Heart right ventricle (tissue), 16 donors: ENCODE results near the gene FYN. TPM values are rescaled to one million over a fixed set of nuclear protein-coding genes. Genes with fewer than 3 reads are reported as not detected.

Source experiments
- ATAC-seq, 8 donors: fragments of 200-7000 bp; cut with Tn5 transposase; one replicate each; pipeline ENCODE4 v1.9.1; 2020; ENCODE audit warnings: mild to moderate bottlenecking in 8 of 8, moderate library complexity in 8 of 8, moderate number of reproducible peaks in 1 of 8
- DNase-seq, 2 donors: peaks; one replicate each; pipeline ENCODE4 v3.0.0-alpha.2; 2020
- H3K27ac ChIP-seq, 10 donors: fragments of 200-600 bp; sonication (generic) in 2 of 10; one replicate each; pipeline versions ENCODE4 v1.5.0 to v1.8.0; 2020 to 2022; ENCODE audit warnings: mild to moderate bottlenecking in 3 of 10
- H3K27me3 ChIP-seq, 7 donors: fragments of 200-600 bp; one replicate each; pipeline ENCODE4 v1.8.0; 2021 to 2022; ENCODE audit warnings: mild to moderate bottlenecking in 2 of 7
- H3K36me3 ChIP-seq, 9 donors: fragments of 200-600 bp; sonication (generic) in 1 of 9; one replicate each; pipeline versions ENCODE4 v1.5.0 to v1.8.0; 2020 to 2022; ENCODE audit warnings: mild to moderate bottlenecking in 2 of 9
- H3K4me1 ChIP-seq, 9 donors: fragments of 200-600 bp; sonication (generic) in 1 of 9; one replicate each; pipeline versions ENCODE4 v1.5.0 to v1.8.0; 2020 to 2022; ENCODE audit warnings: mild to moderate bottlenecking in 4 of 9
- H3K4me3 ChIP-seq, 10 donors: fragments of 200-600 bp; sonication (generic) in 2 of 10; one replicate each; pipeline versions ENCODE4 v1.5.0 to v1.8.0; 2020 to 2022; ENCODE audit warnings: mild to moderate bottlenecking in 7 of 10, moderate library complexity in 2 of 10
- H3K9me3 ChIP-seq, 11 donors: fragments of 200-600 bp in 10 of 11; sonication (generic) in 2 of 11; one replicate each; pipeline versions ENCODE4 v1.5.0 to v1.8.0; 2013 to 2022; ENCODE audit warnings: mild to moderate bottlenecking in 2 of 11, control low read depth in 1 of 11, moderate library complexity in 1 of 11
- WGBS, 2 donors: extraction: QIAGEN DNeasy Blood & Tissue Kit; methylation state at CpG; one replicate each; pipeline ENCODE4 v1.1.7; 2013; ENCODE audit warnings: inconsistent platforms in 1 of 2; 5-methylcytosine and 5-hydroxymethylcytosine counted together
- intact Hi-C, 10 donors: fragments of 100-400 bp; cut with DNase I; formaldehyde crosslinking; loops; one replicate each; pipeline versions ENCODE4 v1.11.1 to v1.14.2; 2022
- polyA plus RNA-seq, 2 donors: library from polyadenylated mRNA; stranded (reverse); fragments of 200-250 nt; gene quantifications; one replicate each; pipeline ENCODE4 v1.2.3, GENCODE V29; 2013
- total RNA-seq, 10 donors: library from RNA; stranded (reverse); fragmentation: NEBNext Ultra II Directional in 3 of 10; extraction: Animal tissue kit (Norgen Biotek cat#: 25700) in 3 of 10; gene quantifications; one replicate each; pipeline versions ENCODE4 v1.2.1 to v1.2.4, GENCODE V29; 2021 to 2023
- TF ChIP-seq, protein P1 (sequence below), 9 donors: fragments of 200-600 bp; sonication (generic) in 2 of 9; IDR thresholded peaks; one replicate each; pipeline versions ENCODE4 v1.5.0 to v1.8.0; 2021 to 2022; ENCODE audit warnings: antibody characterized with exemption in 9 of 9, mild to moderate bottlenecking in 5 of 9, moderate library complexity in 1 of 9
- donor health status: Arrhythmogenic right ventricular cardiomyopathy.
- donor health status: ischemic (EF 13 %, LVEDD 7.1; RV severe dilation, severe dysfunction).
- donor health status: healthy with polysubstance abuse.
- donor health status: DM: no; HTN: yes; CAD: no.
- donor health status: DM: no; HTN: no; CAD: no.
- donor health status: ischemic (EF 25% LVEDD 6.9; RV normal size, moderate dysfunction).
- donor health status: ischemic (EF 25% LVEDD 5.7; RV mildly dilated, moderate dysfunction).
- donor health status: healthy.
- donor health status: DM: yes; HTN: yes; CAD: no.
- donor health status: Ischemic cardiomyopathy.
- donor health status: ischemic (EF 35%, LVEDD 5.7; RV mildly dilated, moderate dysfunction).
- donor health status: nonischemic (EF 11% LVEDD 7.7; RV severe dilation, severe dysfunction).
- donor health status: DM: yes; HTN: yes; CAD: no.
- donor health status: PGD.
- donor health status: ischemic (EF 29% LVEDD 5.4; RV normal size, mild dysfunction).
- donor health status: nonischemic (EF 23%, LVEDD 6.1; RV moderate dilation, normal function).

The FYN gene
- total and polyA plus RNA-seq, 12 donors: 19.1 to 58.1 (median 42.2) TPM

DNA sequence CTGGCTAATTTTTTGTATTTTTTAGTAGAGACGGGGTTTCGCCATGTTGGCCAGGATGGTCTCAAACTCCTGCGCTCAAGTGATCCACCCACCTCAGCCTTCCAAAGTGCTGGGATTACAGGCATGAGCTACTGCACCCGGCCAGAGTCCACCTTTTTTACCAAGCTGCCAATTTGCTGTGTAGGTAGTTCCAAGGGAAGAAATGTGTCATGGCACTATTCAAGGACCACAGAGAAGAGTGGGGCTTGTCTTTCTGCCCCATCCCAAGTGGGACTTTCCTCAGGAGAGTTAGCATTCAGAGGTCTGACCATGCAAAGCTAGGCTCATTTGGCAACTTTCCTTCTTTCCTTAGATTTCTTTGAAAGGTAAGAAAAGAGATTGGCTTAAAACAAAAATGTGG, 155.6 kb downstream of the FYN start:
- 98 to 99% methylated on average over 4 of the region's 4 CpGs for WGBS, 2 donors
- TF ChIP-seq, protein P1, sequence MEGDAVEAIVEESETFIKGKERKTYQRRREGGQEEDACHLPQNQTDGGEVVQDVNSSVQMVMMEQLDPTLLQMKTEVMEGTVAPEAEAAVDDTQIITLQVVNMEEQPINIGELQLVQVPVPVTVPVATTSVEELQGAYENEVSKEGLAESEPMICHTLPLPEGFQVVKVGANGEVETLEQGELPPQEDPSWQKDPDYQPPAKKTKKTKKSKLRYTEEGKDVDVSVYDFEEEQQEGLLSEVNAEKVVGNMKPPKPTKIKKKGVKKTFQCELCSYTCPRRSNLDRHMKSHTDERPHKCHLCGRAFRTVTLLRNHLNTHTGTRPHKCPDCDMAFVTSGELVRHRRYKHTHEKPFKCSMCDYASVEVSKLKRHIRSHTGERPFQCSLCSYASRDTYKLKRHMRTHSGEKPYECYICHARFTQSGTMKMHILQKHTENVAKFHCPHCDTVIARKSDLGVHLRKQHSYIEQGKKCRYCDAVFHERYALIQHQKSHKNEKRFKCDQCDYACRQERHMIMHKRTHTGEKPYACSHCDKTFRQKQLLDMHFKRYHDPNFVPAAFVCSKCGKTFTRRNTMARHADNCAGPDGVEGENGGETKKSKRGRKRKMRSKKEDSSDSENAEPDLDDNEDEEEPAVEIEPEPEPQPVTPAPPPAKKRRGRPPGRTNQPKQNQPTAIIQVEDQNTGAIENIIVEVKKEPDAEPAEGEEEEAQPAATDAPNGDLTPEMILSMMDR (IDR thresholded peaks at IDR 0.05): no peak
- intact Hi-C loops: loop anchor here in 2 of 10 donors (10.0 kb wide), 2 partner anchors 157 to 167 kb away; partner anchors contain the start of gene FYN (in 1 of the 2)

DNA sequence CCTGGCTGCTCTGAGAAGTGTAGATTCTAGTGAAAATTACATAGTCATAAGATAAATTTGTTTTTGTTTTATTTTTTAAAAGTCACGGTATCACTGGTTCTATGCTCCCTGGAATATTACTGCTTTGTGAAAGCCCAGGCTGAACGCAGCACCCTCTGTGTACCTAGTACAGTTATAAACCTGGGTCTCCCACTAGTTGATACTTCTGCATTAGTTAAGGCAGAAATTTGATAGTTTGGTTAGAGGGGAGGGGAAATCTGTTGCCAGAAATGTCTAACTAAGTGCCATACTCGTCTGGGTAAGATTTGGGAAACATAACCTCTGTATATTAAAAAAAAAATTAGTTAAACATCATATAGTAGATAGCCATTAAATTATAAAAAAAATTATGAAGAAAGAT, 156.9 kb downstream of the FYN start:
- peaks cover 8 to 29% (median 22%) of the 10 kb centered on the region in 9 donors for H3K4me1 ChIP-seq
- DNase-seq (no peak), ATAC-seq (no peak)
- intact Hi-C loops: loop anchor here in 2 of 10 donors (10.0 kb wide), 2 partner anchors 158 to 168 kb away; partner anchors contain the start of gene FYN (in 1 of the 2)
- H3K4me3 ChIP-seq: no peak overlapping the region
- no peaks in the 10 kb centered on the region for H3K27me3 ChIP-seq
- peak overlapping the region in 1 of 10 donors; percentile 7 for H3K27ac ChIP-seq
- WGBS, 2 donors: 95% methylated on average over 3 of the region's 3 CpGs
- H3K36me3 ChIP-seq: peaks cover 0 to 74% (median 17%) of the 10 kb centered on the region in 9 donors
- TF ChIP-seq, protein P1 (IDR thresholded peaks at IDR 0.05): no peak
- no peaks in the 10 kb centered on the region for H3K9me3 ChIP-seq

More for the DNA sequence above, 155.6 kb downstream of the FYN start:
- Histone ChIP-seq H3K36me3 (peaks cover 0 to 63% (median 17%) of the 10 kb centered on the region in 9 donors), H3K4me1 (peaks cover 0 to 27% (median 20%) of the 10 kb centered on the region in 9 donors), H3K4me3 (no peak overlapping the region), H3K27ac (no peak overlapping the region), H3K9me3 (no peaks in the 10 kb centered on the region), H3K27me3 (no peaks in the 10 kb centered on the region)
- ATAC-seq (no peak), DNase-seq (no peak)

DNA sequence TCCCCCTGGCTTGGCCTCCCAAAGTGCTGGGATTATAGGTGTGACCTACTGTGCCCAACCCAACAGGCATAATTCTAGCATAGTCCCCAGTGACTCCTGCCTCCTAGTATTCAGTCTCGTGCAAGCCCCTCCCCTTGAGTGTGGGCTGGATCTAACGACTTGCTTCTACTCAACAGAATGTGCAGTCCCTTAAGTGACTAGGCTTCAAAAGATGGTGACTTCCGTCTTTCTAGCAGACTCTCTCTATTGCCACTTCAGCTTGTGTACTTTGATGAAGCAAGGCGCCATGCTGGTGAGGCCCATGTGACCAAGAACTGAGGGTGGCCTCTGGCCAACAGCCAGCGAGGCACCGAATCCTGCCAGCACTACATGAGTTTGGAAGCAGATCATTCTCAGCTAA, 157.9 kb downstream of the FYN start:
- H3K36me3 ChIP-seq: peaks cover 0 to 74% (median 17%) of the 10 kb centered on the region in 9 donors
- H3K4me3 ChIP-seq: no peak overlapping the region
- ATAC-seq (no peak), DNase-seq (no peak)
- intact Hi-C loops: loop anchor here in 2 of 10 donors (10.0 kb wide), 2 partner anchors 159 to 169 kb away; partner anchors contain the start of gene FYN (in 1 of the 2)
- peaks cover 9 to 32% (median 25%) of the 10 kb centered on the region in 9 donors for H3K4me1 ChIP-seq
- no peaks in the 10 kb centered on the region for H3K27me3 ChIP-seq
- TF ChIP-seq, protein P1 (IDR thresholded peaks at IDR 0.05): no peak
- 75 to 81% methylated on average over 6 of the region's 6 CpGs for WGBS, 2 donors
- H3K27ac ChIP-seq: peak overlapping the region in 1 of 10 donors; percentile 49
- H3K9me3 ChIP-seq: no peaks in the 10 kb centered on the region

DNA sequence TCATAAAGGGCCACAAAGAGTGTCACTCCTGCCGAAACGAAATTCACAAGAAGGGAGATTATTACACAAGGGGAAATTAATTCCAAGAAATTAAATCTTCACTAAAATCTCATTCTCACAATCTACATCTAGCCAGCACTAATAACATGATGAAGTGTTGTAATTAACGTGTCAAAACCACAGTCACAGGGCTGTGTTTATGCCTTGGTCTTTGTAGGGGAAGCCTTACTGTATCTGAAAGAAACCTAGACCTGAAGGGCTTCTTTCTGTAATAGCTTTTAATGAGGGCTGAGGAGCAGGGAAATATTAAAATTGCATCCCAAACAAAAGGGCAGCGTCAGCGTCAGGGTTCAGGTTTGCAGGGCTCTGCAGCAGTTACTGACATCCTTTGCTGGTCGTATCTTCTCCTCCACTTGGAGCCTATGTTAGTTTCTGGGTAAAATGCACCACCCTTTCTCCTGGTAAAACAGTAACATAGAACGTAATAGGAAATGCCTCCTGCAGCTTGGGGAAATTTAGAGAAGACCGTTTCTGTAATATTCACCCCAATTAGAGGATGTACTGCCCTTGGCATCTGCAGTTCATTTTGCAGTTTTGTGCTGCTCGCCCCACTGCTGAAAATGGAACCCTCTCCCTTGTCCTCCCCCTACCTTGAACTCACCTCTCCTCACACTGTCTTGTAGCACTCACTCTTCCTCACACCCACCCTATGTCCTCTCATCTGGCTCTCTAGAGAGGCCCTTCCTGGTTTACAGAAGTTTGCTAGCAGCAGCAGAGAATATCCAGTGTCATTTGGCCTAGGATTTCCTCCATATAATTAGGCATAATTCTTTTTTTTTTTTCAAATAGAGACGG, 158.6 kb downstream of the FYN start:
- ATAC-seq (no peak), DNase-seq (no peak)
- intact Hi-C loops: loop anchor here in 6 of 10 donors (5.0 to 10.0 kb wide), 5 partner anchors 158 to 328 kb away; partner anchors contain the start of gene FYN (in 4 of the 6)
- Histone ChIP-seq H3K27me3 (no peaks in the 10 kb centered on the region), H3K27ac (peak overlapping the region in 1 of 10 donors; percentile 49), H3K4me3 (no peak overlapping the region), H3K4me1 (peaks cover 12 to 39% (median 29%) of the 10 kb centered on the region in 9 donors), H3K9me3 (no peaks in the 10 kb centered on the region), H3K36me3 (peaks cover 0 to 69% (median 17%) of the 10 kb centered on the region in 9 donors)
- TF ChIP-seq, protein P1 (IDR thresholded peaks at IDR 0.05): no peak
- 87 to 90% methylated on average over 10 of the region's 10 CpGs for WGBS, 2 donors
